ENCODE measurements around the gene CDH4.

Gene CDH4

DNA sequence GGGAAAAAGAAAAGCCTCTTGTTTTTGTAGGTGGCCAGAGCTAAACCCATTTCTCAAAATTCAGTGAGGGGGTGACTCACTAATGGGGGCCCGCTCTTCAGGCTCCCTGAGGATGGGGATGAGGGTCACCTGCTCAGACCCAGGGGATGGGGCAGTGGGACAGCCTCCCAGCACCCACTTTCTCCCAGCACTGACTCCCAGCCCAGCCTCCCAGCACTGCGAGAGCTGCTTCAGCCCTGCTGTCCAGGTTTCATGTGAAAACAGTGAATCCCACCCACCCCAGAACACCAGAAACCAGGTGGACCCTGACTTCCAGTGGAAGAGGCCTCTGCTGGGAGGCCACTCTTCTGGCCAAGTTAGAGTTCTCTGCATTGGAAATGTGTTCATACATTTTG lies 362.6 kb downstream of the CDH4 start:
- DNase-seq = no peak

DNA sequence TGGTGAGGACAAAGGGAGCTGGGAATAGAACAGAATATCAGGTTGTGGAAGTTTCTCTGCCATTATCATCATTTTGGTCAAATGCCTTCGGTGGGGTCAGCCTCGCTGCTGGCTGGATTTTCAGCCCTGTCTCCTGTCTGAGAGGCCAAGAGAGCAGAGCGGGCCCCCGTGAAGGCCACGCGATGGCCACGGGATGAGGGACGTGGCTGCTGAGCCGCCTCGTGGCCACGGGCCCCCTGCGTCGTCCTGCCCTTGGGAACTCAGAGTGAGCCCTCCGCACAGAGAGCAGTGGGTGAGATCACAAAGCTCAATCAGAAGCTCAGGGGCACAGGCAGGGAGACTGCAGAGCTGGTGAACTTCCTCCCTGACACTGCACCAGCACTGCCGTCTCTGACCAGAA lies 363.7 kb downstream of the CDH4 start:
- no peak for DNase-seq

- DNase-seq = no peak
These were observed 367.7 kb downstream of the CDH4 start for GRCh38 chr20:61619751-61620150.

- no peak for DNase-seq
These were observed 368.1 kb downstream of the CDH4 start for GRCh38 chr20:61620174-61620573.

- DNase-seq = no peak
These were observed 369.1 kb downstream of the CDH4 start for GRCh38 chr20:61621035-61621730.

DNA sequence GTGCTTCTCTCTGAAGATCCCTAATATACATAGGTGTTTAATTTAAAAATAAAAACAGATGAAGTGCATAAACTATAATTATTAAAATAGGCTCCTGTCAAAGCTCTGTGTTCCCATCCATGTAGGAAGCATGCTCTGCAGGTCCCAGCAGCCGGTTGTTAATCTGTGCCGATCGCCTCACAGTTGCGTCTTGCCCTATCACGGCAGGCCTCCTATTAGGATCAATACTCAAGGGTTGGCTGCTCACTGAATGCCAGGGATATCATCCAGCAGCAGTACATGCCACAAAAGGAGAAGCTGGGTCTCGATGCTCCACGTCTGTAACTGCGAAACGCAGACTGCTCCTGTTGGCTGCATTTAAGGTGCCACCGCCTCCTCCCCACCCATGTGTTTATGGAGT lies 369.8 kb downstream of the CDH4 start:
- no peak for DNase-seq

GRCh38 chr20:61623451-61623850 lies 371.4 kb downstream of the CDH4 start:
- DNase-seq = no peak

- no peak for DNase-seq
These were observed 373.2 kb downstream of the CDH4 start for GRCh38 chr20:61625246-61625645.

DNA sequence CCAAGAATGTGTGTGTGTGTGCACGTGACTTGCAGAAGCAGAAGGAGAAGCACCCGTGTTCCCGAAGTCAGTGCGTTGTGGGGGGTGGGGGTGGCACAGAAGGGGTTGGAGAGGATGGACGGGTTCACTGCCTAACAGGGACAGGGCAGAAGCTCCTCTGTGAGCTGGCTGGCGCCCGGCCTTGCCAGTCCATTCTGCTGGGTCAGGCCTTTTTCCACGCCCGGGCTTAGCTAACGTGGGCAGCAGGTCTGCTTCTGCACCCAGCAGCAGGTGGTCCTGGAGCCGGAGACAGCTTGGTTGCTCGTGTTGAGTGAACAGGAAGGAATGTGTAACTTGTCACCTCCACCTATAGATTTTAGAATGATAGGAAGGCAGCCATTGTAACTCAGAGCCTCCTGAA lies 374.4 kb downstream of the CDH4 start:
- no peak for DNase-seq

DNA sequence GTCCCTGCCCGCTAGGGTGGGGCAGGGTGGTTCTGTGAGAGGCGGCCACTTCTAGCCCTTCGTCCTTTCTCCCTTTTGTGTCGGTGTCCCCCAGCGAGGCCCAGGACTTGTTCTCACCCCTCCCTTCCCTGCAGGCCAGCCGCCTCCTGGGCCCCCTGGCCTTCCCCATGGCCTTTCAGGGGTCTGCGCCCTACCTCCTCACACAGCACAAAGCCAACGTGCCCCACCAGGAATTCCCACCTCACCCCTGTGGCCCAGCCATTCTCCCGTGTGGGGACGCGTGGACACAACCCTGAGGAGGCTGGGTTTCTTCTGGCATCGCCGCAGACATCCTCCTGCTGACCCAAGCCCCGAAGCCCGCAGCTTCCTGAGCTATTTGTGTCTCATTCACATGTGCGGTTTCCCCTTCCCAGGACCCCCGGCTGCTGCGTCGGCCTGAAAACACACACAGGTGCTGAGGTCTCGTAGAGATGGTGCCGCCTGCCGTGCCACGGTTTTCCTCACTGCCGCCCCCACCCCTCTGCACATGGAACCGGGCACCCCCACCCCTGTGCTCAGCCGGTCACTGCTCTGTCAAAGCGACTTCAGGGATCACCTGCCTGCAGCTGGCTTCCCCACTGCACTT lies 375.8 kb downstream of the CDH4 start:
- no peak for DNase-seq

GRCh38 chr20:61628480-61628879 lies 376.4 kb downstream of the CDH4 start:
- DNase-seq = no peak

DNA sequence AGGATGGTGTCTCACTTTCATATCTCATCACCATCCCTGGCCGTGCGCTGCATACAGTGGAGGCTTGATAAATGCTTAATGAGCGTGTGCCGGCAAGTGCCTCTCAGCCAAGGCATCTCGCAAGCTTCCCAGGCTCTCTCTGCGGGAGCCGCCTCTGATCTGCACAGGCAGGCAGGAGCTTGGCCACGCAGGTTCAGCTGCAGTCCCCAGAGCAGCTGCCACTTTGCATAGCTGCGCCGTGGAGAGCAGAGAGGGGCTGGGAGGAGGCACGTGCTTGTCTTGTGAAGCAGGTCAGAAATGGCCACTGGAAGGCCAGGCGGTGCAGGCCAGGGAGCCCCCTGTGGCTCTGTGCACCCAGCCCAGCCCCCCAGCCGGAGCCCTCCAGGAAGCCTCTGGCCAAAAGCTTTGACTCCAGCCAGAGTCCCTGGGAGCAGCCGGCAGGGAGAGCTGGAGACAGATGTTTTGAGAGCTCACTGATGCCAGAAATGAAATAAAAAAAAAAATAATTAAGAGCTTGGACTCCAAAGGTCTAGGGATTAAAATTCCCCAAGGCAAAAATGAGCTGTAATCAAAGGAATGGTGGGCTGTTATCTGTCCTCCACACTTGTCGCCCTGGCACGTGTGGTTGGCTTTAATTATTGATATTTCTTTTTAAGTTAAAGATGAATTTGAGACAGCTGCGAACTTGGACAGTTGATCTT lies 377.0 kb downstream of the CDH4 start:
- no peak for DNase-seq

DNA sequence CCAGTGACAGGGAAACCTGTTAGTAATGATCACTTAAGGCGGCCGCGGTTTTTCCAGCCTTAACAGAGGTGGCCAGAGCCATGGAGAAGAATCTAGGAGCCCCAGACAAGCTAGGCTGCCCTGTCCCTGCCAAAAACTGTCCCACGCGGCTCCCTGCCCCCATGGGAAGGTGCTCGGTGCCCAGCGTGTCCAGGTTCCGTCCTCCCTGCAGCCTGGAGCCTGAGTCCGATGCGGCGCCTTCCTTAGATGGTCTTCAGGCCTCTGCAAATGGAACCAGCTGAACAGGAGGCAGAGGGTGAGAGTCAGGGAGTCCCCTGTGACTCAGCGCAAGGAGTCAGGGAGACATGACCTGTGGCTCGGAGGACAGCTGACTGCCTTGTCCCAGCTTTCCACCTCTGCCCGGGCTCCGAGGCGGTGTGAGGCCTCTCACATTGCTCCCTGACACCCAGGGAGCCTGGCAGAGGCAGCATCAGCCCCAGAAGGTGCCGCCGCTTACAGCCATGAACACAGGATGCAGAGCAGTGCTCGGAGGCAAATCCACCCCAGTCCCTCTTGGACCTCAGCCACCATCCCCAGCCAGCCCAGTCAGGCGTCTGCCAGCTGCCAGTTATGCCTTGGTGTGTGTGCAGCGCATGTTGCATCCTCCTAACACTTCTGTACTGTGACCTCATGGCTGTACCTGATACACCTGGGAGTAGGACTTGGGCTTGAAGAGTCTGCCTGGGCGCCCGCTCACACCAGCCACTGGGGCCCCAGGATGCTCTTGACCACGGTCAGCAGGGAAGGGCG lies 377.7 kb downstream of the CDH4 start:
- DNase-seq = no peak

DNA sequence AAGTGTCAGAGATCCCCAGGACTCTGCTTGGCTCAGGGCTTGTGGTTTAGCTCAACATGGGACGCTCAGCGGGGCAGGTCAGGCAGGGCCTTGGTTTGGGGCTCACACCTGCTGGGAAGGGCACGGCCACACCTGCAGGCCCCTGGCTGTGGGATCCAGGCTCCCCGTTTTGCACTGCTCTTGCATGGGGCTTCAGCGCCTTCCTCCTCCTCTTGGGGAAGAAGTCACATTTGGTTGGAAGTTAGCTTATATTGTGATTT lies 378.3 kb downstream of the CDH4 start:
- no peak for DNase-seq

DNA sequence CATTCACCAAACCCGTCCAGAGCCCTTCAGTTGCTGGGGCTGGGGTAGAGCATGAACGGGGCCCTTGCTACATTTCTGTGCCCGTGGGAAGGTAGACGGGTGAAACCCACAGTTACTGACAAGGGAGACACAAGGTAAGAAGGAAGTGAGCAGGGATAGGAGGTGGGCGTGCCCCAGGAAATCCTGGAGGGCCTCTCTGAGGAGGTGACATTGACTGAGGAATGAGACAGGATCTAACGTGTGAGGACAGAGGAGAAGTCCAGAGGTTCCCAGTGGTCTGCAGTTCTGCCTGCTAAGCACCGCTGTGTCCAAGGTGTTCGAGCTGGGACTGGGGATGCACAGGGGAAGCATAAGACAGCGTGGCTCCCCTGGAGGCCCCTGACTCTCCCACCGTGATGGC lies 378.8 kb downstream of the CDH4 start:
- DNase-seq = no peak

DNA sequence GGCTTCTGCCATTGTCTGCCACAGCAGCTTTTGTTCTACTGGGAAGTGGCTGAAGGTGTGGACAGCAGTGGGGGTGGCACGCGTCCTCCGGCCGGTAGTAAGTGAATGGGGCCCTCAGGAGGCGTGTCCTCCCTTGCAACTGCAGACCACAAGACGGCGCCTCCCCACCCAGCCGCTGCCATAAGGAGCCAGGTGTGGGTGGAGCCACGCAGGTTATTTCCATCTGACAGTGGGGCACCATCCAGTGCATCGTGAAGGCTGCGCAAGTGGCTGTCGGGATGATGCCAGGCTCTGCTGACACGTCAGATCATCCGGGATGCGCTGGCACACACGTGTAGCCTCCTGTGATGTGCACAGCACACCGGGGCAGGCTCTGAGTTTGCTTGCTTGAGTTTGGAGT lies 379.7 kb downstream of the CDH4 start:
- no peak for DNase-seq

- no peak for DNase-seq
These were observed 380.9 kb downstream of the CDH4 start for GRCh38 chr20:61633004-61633403.

DNA sequence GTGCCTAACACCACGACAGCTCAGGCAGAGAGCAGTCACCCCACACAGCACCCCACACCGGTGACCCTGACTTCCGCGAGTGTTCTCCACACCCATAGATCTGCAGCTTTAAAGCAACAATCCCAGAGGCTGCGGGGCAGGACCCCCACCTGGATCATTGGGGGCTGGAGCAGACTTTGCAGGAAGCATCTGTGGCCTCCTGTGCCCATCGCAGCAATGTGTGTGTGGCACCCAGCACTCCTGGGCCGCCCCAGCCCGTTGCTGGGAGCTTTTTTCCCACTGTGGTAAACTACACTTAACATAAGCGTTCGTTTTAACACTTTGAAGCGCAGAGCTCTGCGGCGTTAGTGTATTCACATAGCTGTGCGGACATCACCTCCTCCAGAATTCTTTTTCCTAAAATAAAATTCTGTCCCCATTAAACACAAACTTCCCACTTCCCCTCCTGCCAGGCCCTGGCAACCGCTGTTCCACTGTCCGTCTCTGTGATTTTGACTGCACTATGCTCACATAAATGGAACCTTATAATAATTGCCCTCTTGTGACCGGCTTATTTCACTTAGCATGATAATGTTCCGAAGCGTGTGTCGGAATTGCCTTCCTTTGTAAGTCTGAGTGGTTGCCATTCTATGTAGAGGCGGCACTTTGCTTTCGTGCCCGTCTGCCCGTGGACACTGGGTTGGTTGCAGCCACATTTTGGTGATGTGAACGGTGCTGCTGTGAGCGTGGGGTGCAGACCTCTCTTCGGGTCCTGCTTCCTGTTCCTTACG lies 382.5 kb downstream of the CDH4 start:
- no peak for DNase-seq

GRCh38 chr20:61635721-61636455 lies 383.8 kb downstream of the CDH4 start:
- no peak for DNase-seq

DNA sequence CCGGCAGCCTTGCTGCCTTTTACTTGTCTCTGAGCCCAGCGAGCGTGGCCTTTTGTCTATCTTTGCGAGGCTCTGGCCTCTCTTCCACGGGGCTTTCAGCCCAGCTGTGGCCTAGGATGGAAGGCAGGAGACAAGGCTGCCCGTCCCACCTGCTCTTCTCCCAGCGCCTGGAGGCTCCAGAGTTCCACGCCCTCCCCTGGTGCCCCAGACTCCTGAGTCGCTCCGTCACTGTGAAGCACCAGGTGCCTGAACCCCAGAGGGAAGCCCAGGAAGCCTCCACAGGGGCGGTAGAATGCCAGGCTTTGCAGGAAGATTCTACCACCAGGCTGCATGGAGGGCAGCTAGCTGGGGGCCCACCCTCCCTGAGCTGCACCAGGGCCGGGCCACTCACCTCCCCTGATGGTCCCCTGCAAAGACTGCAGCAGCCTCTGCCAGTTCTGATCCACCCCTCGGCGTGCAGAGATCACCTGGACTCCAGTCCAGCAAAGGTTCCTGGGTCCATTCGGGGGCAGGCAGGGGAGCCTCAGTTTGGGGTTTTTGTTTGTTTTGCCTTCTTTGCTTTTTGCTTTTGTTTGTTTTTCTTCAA lies 384.6 kb downstream of the CDH4 start:
- no peak for DNase-seq

- no peak for DNase-seq
These were observed 386.9 kb downstream of the CDH4 start for GRCh38 chr20:61638802-61639585.

Data from islet precursor cell (in vitro differentiated cells).